Fibroblast of the aortic adventitia (primary cell): Measurements from ENCODE around the gene HSPA12A. TPM values are rescaled to one million over a fixed set of nuclear protein-coding genes. Genes with fewer than 3 reads are reported as not detected.

ENCODE experiments used
- DNase-seq: peaks from one replicate; pipeline ENCODE4 v3.0.0-alpha.2; 2010; ENCODE audit warnings: low read depth
- H3K4me3 ChIP-seq: 2 replicates; pipeline ENCODE4 v1.5.1; 2011; ENCODE audit warnings: low read depth, mild to moderate bottlenecking, control low read depth, low read length, moderate library complexity
- CTCF ChIP-seq: IDR thresholded peaks from 2 replicates; pipeline ENCODE4 v1.5.1; 2011; ENCODE audit warnings: mild to moderate bottlenecking, low read length, control low read depth, inconsistent platforms; ENCODE audit not compliant: insufficient read depth
- total RNA-seq: library from RNA; depleted of rRNA; stranded (reverse); fragments of >200 nt; gene quantifications from 2 replicates; pipeline ENCODE4 v1.2.3, GENCODE V29; 2012; ENCODE audit warnings: low replicate concordance

HSPA12A gene
- total RNA-seq, 1 donor, result 10.3 TPM

GRCh38 chr10:116636385-116636784 lies 106.0 kb downstream of the HSPA12A start:
- no peak overlapping the region for H3K4me3 ChIP-seq
- no peak for TF ChIP-seq CTCF
- no peak for DNase-seq

GRCh38 chr10:116634126-116634975 lies 108.0 kb downstream of the HSPA12A start:
- TF ChIP-seq CTCF, result no peak
- DNase-seq, result no peak

GRCh38 chr10:116633216-116633600 lies 109.2 kb downstream of the HSPA12A start:
- no peak overlapping the region for H3K4me3 ChIP-seq
- DNase-seq, result no peak
- TF ChIP-seq CTCF, result no peak

More at GRCh38 chr10:116634126-116634975, 108.0 kb downstream of the HSPA12A start:
- H3K4me3 ChIP-seq, result no peak overlapping the region

- no peak overlapping the region for H3K4me3 ChIP-seq
- no peak for DNase-seq
- no peak for TF ChIP-seq CTCF
These were observed 109.7 kb downstream of the HSPA12A start for GRCh38 chr10:116632596-116633215.

- TF ChIP-seq CTCF, result no peak
- no peak overlapping the region for H3K4me3 ChIP-seq
- DNase-seq, result no peak
These were observed 110.5 kb downstream of the HSPA12A start for GRCh38 chr10:116631871-116632295.

GRCh38 chr10:116630020-116630419 lies 112.3 kb downstream of the HSPA12A start:
- no peak overlapping the region for H3K4me3 ChIP-seq
- no peak for TF ChIP-seq CTCF
- no peak for DNase-seq
